Ectodermal cell (in vitro differentiated cells): Measurements from ENCODE around the gene GRID1.

Experiments used
- H3K27ac ChIP-seq: 2 replicates; pipeline ENCODE4 v1.7.0; 2013; ENCODE audit warnings: mild to moderate bottlenecking, low read depth, low read length; ENCODE audit not compliant: insufficient read depth, poor library complexity, severe bottlenecking
- H3K27me3 ChIP-seq: 2 replicates; pipeline ENCODE4 v1.7.0; 2013; ENCODE audit warnings: mild to moderate bottlenecking, low read length; ENCODE audit not compliant: insufficient read depth, control insufficient read depth, poor library complexity, severe bottlenecking
- H3K36me3 ChIP-seq: one replicate; pipeline ENCODE4 v1.7.0; 2013; ENCODE audit warnings: low read length; ENCODE audit not compliant: control insufficient read depth, insufficient read depth
- H3K4me1 ChIP-seq: one replicate; pipeline ENCODE4 v1.7.0; 2013; ENCODE audit warnings: low read length; ENCODE audit not compliant: control insufficient read depth, insufficient read depth
- H3K4me3 ChIP-seq: 2 replicates; pipeline ENCODE4 v1.7.0; 2013; ENCODE audit warnings: low read depth, low read length, control low read depth; ENCODE audit not compliant: insufficient read depth
- H3K9me3 ChIP-seq: 2 replicates; pipeline ENCODE4 v1.7.0; 2013; ENCODE audit warnings: mild to moderate bottlenecking, low read length, moderate library complexity; ENCODE audit not compliant: control insufficient read depth
- WGBS, 2 experiments: methylation state at CpG; one replicate each; pipeline ENCODE4 v1.1.7; 2013; ENCODE audit warnings: missing lambda C conversion rate in 2 of 2; 5-methylcytosine and 5-hydroxymethylcytosine counted together

The GRID1 gene

GRCh38 chr10:85900487-85900886, 466.1 kb downstream of the GRID1 start:
- H3K9me3 ChIP-seq = no peaks in the 10 kb centered on the region
- no peaks in the 10 kb centered on the region for H3K4me1 ChIP-seq
- no peak overlapping the region for H3K4me3 ChIP-seq
- WGBS, 2 experiments = 91 to 98% methylated on average over 2 of the region's 2 CpGs
- no peak overlapping the region for H3K27ac ChIP-seq
- H3K36me3 ChIP-seq = no peaks in the 10 kb centered on the region
- no peaks in the 10 kb centered on the region for H3K27me3 ChIP-seq

DNA sequence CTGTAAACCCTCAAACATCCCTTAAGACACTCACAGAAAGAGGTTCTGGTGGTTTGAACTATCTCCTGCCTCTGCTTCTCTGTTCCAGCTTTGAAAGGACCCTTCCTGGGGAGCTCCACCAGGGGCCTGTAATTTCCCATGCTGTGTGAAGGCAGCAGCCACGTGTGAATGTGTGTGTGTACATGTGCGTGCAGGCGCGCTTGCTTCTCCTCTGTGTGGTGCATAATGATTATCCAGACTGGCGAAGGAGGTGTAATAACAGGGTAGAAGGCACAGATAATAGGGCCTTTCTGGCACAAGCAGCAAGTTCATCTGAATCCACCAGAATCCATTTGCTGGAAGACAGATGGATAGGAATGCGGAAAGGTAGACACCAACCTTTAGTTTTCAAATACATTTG, 466.5 kb downstream of the GRID1 start:
- 95 to 97% methylated on average over 5 to 6 of the region's 6 CpGs for WGBS, 2 experiments
- H3K4me3 ChIP-seq = no peak overlapping the region

DNA sequence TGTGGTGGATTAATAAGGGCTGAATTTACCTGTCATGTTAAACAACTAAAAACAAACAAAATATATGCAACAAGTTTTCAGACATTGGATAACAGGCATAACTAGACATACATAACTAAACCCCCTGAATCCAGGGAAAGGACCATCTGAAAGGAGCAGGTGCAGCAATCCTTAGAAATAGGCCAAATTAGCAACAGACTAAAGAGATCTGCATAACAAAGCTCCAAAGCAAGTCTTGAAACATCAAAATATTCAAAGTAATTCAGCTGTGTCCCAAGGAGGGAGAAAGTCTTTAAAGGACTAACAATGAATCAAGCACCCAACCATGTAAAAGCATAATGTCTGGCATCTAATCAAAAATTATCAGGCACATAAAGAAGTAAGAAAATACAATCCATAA, 475.1 kb downstream of the GRID1 start:
- Histone ChIP-seq H3K4me3 (no peak overlapping the region), H3K4me1 (no peaks in the 10 kb centered on the region), H3K27me3 (no peaks in the 10 kb centered on the region), H3K36me3 (no peaks in the 10 kb centered on the region), H3K9me3 (no peaks in the 10 kb centered on the region), H3K27ac (no peak overlapping the region)

More for the DNA sequence above, 466.5 kb downstream of the GRID1 start:
- H3K36me3 ChIP-seq = no peaks in the 10 kb centered on the region
- H3K4me1 ChIP-seq = no peaks in the 10 kb centered on the region
- H3K9me3 ChIP-seq = no peaks in the 10 kb centered on the region
- H3K27ac ChIP-seq = no peak overlapping the region
- H3K27me3 ChIP-seq = no peaks in the 10 kb centered on the region

DNA sequence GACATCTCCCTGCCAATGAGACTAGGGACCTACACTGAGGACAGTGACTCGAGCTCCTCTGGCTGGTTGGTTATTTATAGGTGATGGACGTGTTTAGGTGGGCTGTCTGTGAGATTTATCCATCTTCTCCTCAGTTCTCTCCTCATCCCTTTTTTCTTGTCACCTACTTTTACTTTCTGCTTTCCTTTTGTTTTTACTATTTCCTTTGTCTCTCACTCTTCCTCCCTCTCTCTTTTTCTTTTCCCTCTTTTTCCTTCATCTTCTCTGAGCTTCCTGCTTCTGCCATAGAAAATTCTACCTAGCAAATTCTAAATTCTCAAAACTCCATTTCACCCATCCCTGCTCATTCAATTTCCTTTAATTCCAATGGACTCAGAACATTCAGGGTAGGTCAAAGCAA, 478.0 kb downstream of the GRID1 start:
- Histone ChIP-seq H3K9me3 (no peaks in the 10 kb centered on the region), H3K4me3 (no peak overlapping the region), H3K4me1 (no peaks in the 10 kb centered on the region), H3K27me3 (no peaks in the 10 kb centered on the region), H3K27ac (no peak overlapping the region), H3K36me3 (no peaks in the 10 kb centered on the region)
- whole genome bisulfite sequencing, 2 experiments = 93 to 100% methylated on average over 1 to 2 of the region's 2 CpGs

DNA sequence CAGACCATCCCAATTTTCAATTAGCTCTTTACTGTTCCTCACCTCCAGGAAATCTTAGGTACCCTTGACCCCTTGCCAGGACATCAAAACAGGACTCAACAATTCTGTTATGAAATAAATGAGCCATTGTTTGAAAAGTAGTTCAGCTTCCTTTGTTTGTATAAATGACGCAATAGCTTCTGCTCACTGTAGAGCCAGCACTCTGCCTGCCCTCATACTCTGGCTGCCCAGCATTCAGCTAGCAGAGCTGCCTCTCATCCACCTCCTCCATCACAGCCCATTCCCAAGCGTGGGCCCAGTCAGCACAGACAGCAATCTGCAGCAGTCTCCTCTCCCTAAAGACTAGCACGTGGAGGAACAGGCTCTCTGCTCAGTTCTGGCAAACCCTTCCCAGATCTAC, 478.6 kb downstream of the GRID1 start:
- H3K36me3 ChIP-seq = no peaks in the 10 kb centered on the region
- 88 to 90% methylated on average over 3 of the region's 3 CpGs for WGBS, 2 experiments

GRCh38 chr10:85874208-85874607, 492.4 kb downstream of the GRID1 start:
- no peaks in the 10 kb centered on the region for H3K36me3 ChIP-seq
- H3K4me3 ChIP-seq = no peak overlapping the region
- no peaks in the 10 kb centered on the region for H3K27me3 ChIP-seq
- no peak overlapping the region for H3K27ac ChIP-seq
- no peaks in the 10 kb centered on the region for H3K4me1 ChIP-seq
- peaks cover 4% of the 10 kb centered on the region for H3K9me3 ChIP-seq

More for the DNA sequence above, 478.6 kb downstream of the GRID1 start:
- Histone ChIP-seq H3K4me3 (no peak overlapping the region), H3K27ac (no peak overlapping the region), H3K4me1 (no peaks in the 10 kb centered on the region), H3K9me3 (no peaks in the 10 kb centered on the region), H3K27me3 (no peaks in the 10 kb centered on the region)

GRCh38 chr10:85873063-85873462, 493.5 kb downstream of the GRID1 start:
- Histone ChIP-seq H3K9me3 (peaks cover 4% of the 10 kb centered on the region), H3K4me3 (no peak overlapping the region), H3K27ac (no peak overlapping the region), H3K27me3 (no peaks in the 10 kb centered on the region), H3K36me3 (no peaks in the 10 kb centered on the region), H3K4me1 (no peaks in the 10 kb centered on the region)
- 95 to 100% methylated on average over 2 of the region's 3 CpGs for WGBS, 2 experiments

- WGBS, 2 experiments = 92 to 94% methylated on average over 11 of the region's 11 CpGs
- Histone ChIP-seq H3K4me3 (no peak overlapping the region), H3K36me3 (no peaks in the 10 kb centered on the region), H3K9me3 (no peaks in the 10 kb centered on the region), H3K4me1 (no peaks in the 10 kb centered on the region), H3K27me3 (no peaks in the 10 kb centered on the region), H3K27ac (no peak overlapping the region)
Observed at GRCh38 chr10:85868627-85869499, 497.7 kb downstream of the GRID1 start.

GRCh38 chr10:85864868-85865526, 501.6 kb downstream of the GRID1 start:
- 61 to 77% methylated on average over 2 to 3 of the region's 3 CpGs for WGBS, 2 experiments
- Histone ChIP-seq H3K36me3 (no peaks in the 10 kb centered on the region), H3K27me3 (no peaks in the 10 kb centered on the region), H3K27ac (no peak overlapping the region), H3K9me3 (no peaks in the 10 kb centered on the region), H3K4me1 (no peaks in the 10 kb centered on the region), H3K4me3 (no peak overlapping the region)

DNA sequence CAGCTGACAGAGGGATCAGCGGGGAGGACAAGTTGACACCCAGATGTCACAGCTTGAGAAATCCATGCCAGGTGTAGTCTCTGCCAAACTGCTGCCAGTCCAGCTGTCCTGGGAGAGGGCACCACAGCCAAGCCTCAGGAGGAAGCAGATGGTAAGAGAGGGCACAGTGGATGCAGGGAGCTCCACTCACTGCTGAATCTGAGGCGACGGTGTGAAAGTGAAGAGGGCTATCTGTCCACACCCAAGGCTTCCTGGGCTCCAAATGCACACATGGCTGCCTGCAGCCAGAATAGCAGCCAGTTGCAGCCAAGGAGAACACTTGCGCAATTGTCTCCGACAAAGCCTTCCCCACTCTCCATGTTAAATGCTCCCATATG, 502.4 kb downstream of the GRID1 start:
- Histone ChIP-seq H3K9me3 (no peaks in the 10 kb centered on the region), H3K4me3 (no peak overlapping the region), H3K27ac (no peak overlapping the region), H3K4me1 (no peaks in the 10 kb centered on the region), H3K36me3 (no peaks in the 10 kb centered on the region), H3K27me3 (no peaks in the 10 kb centered on the region)
- WGBS, 2 experiments = 91 to 92% methylated on average over 5 of the region's 5 CpGs
